ENCODE data around the gene MAP4K1.

Gene MAP4K1

DNA sequence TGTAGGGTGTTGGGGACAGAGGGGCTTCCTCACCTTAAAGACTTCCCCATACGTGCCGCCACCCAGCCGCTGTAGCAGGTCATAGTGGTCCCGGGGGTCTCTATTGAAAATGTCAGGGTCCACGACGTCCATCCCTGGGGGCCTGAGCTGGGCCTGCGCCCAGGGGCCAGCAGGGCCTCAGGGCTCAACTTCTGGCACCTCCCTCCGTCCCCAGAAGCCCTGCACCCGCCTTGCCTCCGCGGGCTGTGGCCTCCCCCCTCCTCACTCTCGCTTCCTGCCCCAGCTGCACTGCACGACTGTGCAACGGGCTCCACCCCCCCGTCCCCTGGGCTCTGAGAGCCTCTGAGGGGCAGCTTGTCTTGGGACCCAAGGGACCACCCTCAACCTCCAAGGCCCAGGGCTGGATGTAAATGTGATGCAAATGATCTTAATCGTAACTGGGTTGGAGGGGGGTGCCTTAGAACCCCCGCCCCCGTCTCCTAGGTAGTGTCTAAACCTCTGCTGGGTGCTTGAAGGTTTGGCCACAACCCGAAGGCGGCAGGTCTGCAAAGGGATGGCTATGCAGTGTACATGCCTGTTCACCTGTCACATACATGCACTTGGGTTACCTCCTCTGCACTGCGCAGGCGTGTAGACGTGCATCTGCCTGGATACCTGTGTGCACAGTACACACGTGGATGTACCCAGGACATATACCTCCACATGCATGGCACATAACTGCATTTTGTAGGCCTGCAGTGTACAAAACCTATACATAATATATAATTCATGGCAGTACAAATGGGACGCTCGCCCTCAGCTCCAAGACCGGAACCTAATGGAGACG, at the start of gene MAP4K1:
TSS of gene MAP4K1 (minus strand) at position 190 of the 826 bp plus-strand sequence. CDS start at position 132, 58 bp downstream.
- no peak for DNase-seq (ENCODE audit: low spot score)

DNA sequence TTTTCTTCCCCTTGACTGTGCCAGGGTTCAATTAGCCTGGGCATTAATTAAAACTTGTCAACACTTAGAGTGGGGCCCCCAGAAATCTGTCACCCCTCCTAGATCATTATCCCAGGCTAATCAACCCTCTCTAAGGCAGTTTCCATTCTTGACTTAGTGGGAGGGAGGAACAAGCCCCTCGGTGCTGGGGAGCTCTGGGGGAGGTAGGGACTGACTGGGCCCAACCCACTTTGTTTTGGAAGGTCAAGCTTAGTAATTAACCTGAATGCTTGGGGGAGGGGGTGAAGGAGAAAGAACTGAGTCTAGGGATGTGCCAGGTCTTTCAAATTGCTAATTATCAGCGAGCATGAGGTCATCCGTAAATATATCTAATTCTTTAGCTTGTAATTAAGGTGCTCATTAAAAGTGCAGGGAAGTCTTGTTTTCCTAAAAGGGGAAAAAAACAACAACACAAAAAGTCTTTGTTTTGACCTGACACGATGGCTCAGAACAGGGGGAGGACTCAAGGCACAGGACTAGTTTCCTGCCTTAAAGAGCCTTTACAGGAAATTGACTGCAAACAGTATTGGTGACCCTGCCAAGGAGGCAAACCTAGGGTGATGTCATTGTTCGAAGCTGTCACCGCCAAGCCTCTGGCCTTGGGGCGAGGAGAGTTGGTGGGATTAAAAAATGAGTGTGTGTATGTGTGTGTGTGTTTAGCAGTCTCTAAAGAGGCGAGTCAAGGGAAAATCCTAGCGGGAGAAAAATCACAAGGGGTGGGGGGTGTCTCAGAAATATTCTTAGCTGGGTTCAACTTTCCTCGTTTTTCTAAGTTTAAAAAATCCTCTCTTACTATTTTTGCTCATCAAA, 49.1 kb upstream of the MAP4K1 start:
- DNase-seq (ENCODE audit: low spot score) = no peak

DNA sequence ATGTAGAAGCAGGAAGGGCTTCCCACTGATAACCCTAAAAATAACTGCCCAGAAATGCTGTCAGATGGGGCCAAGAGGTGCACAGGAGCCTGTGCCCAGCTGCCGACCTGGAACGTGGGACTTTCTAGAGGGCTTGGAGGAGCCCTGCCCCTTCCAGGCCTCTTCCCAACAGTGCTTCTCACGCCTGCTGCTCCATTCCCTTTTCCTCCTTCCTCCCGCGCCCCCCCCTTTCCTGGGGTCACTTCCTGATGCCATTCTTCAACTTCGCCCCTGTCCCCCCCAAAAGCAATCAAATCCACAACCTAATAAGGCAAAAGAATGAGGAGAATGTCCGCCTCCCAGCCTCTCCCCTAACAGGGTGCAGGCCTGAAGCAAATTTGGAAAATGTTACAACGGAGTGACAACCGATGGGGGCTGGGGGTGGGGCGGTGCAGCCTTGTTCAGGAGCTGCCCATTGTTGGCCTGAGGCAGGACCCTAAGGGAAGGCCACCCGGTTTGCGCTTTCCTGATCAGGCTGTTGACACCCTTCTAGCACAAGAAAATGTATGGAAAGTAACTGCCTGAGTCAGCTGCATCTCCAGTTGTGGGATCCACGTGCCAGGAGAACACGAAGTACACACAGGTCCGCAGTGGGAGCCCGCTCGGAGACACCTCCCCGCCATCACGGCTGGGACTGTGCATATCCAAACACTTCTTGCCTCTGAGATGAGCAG, 48.4 kb upstream of the MAP4K1 start:
- no peak for DNase-seq (ENCODE audit: low spot score)

DNA sequence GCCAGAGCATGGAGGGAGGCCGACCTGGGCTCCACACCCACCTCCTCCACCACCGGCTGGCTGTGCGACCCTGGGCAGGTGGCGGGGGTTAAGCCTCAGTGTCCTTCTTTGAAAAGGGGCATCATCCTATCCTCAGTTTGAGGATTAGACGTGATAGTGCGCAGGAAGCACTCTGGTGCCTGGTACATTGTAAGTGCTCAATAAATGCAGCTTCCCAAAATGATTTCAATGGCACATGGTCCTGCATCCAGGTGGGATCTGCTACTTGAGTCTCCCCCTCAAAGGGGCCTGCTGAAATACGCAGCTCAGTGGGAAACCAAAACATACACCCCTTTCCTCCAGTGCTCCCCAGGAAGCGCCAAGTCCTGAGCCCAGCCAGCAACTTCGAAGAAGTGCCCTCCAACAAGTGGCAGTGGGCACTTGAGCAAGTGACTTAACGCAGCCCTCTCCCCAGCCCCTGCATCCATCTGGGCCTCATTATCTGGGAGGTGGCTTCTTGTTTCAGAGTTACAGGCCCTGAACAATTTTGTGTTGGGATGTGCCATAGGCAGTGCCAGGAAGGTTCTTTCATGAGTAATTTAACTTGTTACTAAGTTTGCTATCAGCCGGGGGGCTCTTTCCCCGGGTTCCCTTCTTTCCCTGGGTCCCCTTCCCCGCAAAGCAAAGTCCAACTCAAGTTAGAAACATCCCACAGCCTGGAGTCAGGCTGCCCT, 47.6 kb upstream of the MAP4K1 start:
- no peak for DNase-seq (ENCODE audit: low spot score)

DNA sequence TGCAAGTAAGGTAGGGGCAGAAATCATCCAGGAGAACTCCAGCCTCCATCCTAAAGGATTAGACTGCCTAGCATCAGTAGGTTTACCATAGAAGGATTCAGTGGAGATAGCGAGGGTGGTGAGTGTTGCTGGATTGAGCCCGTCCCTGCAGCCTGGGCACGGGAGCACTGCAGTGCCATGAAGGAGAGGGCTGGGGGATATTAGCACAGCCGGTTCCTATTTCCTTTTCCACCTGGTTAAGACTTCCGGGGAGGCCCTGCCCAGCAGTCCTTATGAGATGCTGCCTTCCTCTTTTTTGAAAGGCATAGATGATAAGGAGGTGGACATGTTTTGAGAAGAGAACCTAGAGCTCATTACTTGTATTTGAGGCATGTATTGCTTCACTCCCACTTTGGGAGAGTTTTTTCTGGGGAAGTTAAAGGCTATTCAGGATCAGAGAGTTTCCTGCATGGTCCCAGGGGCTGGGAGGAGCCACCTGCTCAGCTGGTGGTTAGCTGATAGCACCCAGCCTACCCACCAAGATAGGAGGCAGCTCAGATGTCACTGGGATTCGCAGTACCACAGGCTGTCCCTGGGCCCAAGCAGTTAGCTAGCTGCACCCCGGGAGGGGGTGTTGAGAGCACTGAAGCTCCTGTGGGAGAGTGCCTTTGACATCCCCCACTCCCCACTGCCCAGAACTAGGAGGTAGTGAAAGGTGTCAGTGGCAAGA, 46.9 kb upstream of the MAP4K1 start:
- no peak for DNase-seq (ENCODE audit: low spot score)

DNA sequence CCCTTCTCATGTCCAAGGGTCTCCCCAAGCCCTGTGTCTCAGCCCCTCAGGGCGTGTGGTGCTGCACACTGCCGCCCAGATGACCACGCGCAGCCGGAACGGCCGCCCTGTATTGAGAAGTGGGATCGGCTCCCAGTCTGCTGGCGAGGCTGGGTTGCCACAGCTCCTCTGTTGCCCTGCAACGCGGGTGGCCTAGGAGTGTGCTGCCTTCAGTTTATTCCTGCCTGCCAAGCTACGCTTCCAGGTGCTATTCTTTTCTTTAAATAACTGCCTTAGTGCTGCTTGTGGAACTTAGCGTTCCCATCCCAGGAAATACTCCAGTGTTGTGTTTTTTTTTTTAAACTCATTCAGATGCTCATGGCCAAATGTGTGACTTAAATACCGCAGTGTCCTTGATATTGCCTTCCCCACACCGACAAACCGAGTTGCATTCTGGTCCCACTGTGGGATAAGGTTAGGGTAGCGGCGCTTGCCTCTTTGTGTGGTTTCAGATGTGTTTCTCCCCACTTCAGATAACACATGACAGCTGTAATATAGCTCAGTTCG, 46.3 kb upstream of the MAP4K1 start:
- DNase-seq (ENCODE audit: low spot score) = no peak

DNA sequence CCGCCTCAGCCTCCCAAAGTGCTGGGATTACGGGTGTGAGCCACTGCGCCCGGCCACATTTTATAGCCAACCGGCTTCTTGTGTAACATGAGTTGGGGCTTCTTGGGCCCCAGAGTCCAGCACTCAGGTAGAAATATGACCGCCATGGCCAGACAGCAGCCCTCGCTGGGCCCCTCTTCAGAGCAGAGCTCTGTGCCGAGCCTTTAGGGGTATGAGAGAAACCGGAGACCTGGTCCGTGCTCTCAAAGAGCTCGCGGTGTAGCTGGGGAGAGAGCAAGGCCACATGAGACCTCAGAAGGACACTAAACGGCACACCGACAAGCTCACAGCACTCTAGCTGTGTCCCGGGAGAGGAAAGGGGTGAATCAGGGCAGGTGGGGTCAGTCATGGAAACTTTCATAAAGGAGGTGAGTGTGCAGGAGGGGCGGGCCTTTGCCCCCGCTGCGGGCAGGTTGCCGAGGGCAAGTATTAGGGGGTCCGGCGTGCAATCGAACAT, 45.5 kb upstream of the MAP4K1 start:
- DNase-seq (ENCODE audit: low spot score) = no peak

DNA sequence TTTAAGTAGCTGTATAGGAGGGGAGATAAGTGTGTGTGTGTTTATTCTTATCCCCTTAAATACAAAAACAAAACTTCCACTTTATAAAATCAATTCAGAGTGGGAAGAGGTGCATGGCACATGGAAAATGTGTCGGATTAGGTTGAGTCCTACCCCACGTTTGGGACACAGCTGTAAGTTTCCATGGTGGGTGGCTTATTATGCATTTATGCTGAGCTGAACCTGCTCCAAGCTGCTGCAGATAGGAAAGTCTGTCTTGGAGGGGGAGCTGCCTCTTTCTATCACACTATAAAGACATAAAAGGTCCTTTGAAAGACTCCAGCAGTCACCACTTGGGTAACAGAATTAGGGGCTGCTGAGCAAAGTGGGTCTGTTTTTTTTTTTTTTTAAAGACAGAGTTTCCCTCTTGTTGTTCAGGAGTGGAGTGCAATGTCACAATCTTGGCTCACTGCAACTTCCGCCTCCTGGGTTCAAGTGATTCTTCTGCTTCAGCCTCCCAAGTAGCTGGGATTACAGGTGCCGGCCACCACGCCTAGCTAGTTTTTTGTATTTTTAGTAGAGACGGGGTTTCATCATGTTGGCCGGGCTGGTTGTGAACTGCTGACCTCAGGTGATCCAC, 44.9 kb upstream of the MAP4K1 start:
- no peak for DNase-seq (ENCODE audit: low spot score)

DNA sequence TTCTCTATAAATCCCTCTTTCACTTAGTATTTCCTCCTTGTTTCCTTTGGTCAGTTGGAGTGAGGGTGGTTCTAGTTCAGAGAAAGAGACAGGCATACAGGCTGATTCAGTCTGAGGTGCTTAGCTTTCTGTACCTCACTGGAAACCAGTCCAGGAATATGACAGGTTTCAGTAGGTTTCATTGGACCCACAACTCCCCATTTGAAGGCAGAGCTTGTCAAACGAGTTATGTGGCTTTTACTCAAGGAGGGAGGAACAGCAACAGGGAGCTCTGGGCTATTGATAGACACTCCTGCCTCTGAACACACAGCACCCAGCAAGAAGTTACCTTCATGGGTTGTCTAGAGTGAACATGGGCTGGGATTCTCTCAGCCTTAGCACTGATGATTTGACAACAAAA, 44.2 kb upstream of the MAP4K1 start:
- no peak for DNase-seq (ENCODE audit: low spot score)

DNA sequence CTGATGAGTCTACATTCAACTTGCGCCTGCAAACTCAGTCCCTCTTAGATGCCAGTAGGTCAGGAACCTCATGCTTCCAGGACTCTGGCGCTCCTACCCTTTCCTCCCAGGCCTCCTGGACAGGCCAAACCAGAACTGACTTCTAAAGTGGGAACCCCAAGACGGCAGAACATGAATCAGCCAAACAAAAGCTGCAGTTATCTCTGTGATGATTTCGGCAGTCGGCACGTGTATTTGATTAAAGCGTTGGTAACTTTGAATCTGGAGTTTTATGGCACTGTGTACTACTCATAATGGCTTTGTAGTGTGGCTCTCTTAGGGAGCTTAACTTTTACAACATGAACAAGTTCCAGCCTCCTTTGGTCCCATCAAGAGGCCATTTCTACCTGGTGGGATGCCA, 43.4 kb upstream of the MAP4K1 start:
- no peak for DNase-seq (ENCODE audit: low spot score)

DNA sequence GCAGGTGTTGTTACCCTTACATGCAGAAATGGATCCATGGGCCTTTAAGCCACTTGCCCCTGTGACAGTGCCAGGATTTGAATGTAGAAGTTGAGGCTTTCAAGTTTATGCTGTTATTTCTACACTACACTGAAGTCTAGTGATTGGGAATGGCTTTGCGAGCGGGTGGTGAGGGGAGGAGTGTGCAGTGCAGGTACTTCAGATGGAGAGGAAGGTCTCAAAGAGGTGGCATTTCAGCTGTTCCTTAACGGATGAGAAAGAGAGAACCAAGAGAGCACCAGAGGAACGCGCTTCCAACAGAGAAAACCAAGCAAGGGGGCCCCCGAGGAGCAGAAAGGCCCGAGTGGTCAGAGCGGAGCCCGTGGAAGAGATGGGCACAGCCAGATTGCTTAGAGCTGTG, 43.0 kb upstream of the MAP4K1 start:
- DNase-seq (ENCODE audit: low spot score) = no peak

DNA sequence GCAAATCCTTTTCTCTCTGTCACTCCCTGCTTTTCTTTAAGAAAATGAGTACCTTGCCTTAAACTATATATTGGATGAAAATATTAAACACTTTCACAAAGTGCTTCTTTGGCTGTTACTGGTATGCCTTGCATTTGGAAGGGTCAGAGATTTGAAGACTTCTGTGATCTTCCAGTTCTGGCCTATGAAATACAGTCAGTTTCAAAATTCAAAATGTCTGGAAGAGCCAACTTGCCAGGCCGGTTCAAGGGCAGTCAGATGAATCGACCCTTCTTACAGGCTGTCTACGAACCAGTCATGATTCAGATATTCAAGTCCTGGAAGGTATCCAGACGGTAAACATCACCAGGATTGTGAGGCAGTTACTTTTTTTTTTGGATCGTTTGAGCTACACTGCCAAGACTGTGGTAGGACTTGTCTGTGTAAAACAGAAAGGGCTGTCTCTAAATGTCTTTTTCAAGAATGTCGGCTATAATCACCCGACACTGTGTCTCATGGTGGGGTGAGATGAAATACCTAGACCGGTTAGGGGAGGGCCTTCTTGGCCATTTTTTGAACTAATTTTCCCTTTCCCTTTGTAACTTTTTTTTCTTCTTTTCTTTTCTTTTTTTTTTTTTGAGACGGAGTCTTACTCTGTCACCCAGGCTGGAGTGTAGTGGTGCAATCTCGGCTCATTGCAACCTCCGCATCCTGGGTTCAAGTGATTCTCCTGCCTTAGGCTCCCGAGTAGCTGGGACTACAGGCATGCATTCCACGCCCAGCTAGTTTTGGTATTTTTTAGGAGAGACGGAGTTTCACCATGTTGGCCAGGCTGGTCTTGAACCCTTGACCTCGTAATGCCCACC, 40.9 kb upstream of the MAP4K1 start:
- DNase-seq (ENCODE audit: low spot score) = peak; percentile 93

DNA sequence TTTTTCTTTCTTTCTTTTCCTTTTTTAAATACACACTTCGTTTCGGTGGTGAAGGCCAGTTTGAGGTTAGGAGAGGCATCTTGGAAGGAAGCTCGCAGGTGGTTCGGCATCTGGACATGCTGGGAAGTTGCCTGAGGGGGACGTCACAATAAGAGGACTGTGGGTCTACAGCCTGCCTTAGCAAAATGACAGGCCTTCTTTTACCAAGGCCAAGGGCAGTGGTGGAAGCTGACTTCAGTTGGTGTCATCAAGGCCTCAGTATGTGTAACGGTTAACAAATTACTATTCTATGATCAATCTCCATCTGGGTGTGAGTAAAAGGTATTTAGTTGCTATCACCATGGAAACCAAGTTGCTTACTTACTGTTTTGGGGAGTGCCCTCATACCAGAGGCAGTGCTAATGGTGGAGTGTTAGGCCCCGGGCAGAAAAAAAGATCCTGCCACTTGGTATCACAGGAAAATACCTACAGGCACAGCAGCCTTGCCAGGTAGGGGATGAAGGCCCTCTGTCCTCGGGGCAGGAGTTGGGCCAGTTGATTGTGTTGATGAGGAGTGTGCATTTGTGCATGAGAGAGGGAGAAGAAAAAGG, 40.0 kb upstream of the MAP4K1 start:
- peak; percentile 99 for DNase-seq (ENCODE audit: low spot score)

DNA sequence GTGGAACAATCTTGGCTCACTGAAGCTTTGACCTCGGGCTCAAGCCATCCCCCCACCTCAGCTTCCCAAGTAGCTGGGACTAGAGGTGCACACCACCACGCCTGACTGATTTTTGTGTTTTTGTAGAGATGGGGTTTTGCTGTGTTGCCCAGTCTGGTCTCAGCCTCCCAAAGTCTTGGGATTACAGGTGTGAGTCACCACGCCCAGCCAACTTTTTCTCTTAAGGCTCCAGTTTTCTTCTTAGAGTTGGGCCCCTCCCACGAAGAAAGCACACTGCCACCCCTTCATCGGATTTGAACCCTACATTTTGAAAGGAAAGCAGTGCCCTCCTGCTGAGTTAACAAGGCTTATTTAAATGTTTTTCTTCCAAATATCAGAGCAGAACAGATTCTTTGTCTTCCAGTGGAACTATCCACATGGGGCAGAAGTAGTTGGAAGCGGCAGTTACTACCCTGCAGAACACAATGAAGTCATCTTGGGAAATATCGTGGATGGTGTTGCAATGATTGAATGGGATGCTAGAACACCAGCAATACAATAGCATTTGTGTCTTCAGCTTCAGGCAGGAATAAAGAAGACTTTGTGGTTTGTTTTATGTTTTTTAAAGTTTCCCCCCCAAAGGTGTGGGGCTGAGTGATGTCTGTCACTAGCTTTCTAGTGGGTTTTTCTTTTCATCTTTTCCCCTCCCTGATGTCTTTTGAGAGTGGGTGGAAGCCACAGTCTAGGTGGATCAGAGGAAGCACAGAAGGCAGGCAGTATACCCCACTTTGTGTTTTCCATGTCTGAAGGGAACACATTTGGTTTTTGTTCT, 38.6 kb upstream of the MAP4K1 start:
- DNase-seq (ENCODE audit: low spot score) = no peak

DNA sequence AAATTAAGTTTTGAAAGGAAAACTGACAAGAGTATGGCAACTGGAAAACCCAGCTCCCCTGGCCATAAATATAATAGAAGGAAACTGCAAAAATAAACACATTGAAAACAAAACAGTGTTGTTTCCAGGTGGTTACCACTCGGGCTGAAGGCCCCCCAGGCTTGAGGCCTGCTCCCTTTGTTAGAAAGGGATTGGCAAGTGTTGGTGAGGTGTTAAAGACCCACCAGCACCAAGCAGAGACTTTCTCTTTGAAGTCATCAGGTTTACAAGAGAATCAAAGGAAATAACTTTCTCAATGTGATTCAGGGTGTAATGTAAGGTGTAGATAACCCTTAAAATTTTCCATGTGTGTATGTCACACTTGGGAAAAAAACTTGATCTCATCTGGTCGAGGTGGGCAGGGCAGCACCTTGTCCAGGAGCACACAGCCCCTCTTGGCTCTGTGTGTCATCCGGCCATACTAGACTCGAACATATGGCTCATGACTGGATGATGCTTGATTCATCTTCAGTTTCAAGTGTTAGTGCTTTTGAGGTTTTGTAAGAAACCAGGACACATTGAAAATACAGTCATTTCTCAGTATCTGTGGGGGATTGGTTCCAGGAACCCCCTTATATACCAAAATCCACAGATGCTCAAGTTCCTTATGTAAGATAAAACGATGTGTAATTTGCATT, 37.5 kb upstream of the MAP4K1 start:
- no peak for DNase-seq (ENCODE audit: low spot score)

DNA sequence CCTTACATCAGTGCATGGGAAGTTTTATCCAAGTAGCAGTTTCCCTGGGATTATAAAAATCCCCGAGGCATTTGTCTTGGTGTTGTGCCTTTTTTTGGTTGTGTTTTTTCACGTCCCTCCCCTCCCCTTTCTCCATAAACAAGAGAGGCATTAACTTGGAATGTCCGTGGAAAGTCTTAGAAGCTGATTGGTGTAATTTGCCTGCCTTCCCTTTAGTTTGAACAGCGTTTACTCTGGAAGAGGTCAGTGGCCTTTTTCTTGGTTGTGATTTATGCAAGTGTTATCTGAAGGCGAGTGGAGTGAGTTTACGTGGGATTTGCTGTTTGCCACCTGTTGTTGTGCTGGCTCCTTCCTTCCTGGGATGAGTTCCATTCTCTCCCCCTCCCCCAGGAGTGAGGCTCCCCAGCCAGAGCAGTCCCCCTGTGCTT, 36.9 kb upstream of the MAP4K1 start:
- DNase-seq (ENCODE audit: low spot score) = no peak

DNA sequence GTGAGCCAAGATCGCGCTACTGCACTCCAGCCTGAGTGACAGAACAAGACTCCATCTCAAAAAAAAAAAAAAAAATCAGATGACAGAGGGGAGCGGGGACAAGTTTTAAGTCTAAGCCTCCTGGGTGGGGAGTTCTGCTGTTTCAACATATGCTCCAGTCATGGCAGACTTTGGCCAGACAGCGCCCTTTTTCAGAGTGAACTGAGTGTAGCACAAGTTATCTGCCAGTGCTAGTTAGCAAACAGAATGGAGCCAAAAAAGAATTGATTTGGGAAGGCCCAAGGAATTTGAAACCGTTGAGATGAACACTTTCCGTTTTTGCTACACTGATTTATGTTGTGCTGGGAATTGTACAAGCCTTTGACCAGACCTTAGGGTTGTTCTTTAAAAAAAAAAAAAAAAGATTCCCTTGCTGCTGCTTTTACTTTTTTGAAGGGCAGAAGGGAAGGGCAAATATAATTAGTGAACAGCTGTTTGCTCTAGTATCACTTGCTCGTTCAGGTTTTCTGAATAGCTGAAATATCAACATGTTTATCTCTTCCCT, 35.3 kb upstream of the MAP4K1 start:
- no peak for DNase-seq (ENCODE audit: low spot score)
